GM06990 (cell line): ENCODE results near the gene E2F4.

Experiments
- DNase-seq: peaks from one replicate; pipeline ENCODE4 v3.0.0-alpha.2; 2011; ENCODE audit not compliant: insufficient read length; ENCODE audit errors: extremely low read depth
- H3K27me3 ChIP-seq: replicated peaks from 2 replicates; pipeline ENCODE4 v1.6.0; 2011; ENCODE audit warnings: low read length; ENCODE audit not compliant: control insufficient read depth, insufficient read depth
- H3K36me3 ChIP-seq: 2 replicates; pipeline ENCODE4 v1.5.1; 2011; ENCODE audit warnings: low read length; ENCODE audit not compliant: control insufficient read depth, insufficient read depth
- H3K4me3 ChIP-seq: replicated peaks from 2 replicates; pipeline ENCODE4 v1.5.1; 2011; ENCODE audit warnings: low read depth, mild to moderate bottlenecking, control low read depth, low read length
- TF ChIP-seq, protein P1 (sequence below): IDR thresholded peaks from 2 replicates; pipeline ENCODE4 v1.5.1; 2011; ENCODE audit warnings: low read length, control low read depth, mild to moderate bottlenecking, inconsistent platforms; ENCODE audit not compliant: insufficient read depth, poor library complexity, severe bottlenecking

The E2F4 gene

DNA sequence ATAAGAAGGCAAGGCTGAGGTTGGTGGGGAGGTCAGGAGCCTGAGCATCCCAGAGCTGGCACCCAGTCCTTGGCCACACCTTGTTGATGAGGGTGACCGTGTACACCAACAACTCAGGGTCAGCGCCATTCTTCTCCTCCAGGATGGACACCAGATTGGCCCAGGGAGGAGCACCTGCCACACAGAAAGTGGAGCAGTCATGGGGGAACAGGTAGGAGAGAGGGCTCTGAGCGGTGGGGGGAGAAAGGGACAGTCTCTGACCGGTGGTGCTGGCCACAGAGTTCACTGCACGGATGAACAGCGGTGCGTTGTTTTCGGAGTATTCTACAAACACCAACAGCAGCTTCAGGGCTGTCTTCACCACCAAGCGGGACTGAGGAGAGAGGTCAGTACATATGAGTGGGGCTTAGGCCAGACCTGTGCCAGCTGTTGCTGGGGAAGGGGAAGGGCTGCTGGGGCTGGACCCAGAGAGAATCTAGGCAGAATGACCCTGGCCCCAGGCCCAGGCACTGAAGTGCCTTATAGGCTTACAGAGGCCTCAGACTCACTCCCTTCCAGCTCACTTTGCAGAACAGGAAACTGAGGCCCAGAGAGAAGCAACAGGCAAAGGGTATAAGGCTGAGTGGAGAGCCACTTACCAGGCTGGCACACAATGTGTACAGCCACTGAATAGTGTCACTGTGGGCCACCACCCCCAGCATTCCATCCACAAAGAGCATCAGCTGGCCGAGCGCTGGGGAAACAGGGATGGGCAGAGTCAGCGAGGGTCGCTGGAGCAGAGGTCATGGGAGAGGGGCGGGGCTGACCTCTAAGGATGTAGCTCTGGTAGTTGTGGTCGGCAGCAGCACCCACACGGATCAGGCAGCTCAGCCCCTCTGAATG lies 45.7 kb downstream of the E2F4 start:
- no peak for DNase-seq
- Histone ChIP-seq H3K36me3 (peaks cover 34% of the 10 kb centered on the region), H3K27me3 (no peaks in the 10 kb centered on the region), H3K4me3 (no peak overlapping the region)
- TF ChIP-seq, protein P1, sequence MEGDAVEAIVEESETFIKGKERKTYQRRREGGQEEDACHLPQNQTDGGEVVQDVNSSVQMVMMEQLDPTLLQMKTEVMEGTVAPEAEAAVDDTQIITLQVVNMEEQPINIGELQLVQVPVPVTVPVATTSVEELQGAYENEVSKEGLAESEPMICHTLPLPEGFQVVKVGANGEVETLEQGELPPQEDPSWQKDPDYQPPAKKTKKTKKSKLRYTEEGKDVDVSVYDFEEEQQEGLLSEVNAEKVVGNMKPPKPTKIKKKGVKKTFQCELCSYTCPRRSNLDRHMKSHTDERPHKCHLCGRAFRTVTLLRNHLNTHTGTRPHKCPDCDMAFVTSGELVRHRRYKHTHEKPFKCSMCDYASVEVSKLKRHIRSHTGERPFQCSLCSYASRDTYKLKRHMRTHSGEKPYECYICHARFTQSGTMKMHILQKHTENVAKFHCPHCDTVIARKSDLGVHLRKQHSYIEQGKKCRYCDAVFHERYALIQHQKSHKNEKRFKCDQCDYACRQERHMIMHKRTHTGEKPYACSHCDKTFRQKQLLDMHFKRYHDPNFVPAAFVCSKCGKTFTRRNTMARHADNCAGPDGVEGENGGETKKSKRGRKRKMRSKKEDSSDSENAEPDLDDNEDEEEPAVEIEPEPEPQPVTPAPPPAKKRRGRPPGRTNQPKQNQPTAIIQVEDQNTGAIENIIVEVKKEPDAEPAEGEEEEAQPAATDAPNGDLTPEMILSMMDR: no peak

DNA sequence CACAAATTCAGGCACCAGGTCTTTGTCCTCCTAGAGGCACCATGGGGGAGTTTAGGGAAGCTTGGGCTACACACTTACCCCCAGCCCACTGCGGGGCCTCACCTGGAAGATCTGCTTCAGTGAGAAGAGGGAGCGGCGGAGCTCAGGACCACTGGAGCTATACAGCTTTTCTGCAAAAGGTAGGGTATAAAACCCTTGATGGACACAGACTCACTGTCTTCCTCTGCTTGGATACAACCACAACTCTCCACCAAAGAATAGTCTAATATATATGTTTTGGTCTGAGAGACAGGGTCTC lies 46.3 kb downstream of the E2F4 start:
- Histone ChIP-seq H3K27me3 (no peaks in the 10 kb centered on the region), H3K36me3 (peaks cover 34% of the 10 kb centered on the region), H3K4me3 (no peak overlapping the region)
- DNase-seq: no peak
- TF ChIP-seq, protein P1: no peak

DNA sequence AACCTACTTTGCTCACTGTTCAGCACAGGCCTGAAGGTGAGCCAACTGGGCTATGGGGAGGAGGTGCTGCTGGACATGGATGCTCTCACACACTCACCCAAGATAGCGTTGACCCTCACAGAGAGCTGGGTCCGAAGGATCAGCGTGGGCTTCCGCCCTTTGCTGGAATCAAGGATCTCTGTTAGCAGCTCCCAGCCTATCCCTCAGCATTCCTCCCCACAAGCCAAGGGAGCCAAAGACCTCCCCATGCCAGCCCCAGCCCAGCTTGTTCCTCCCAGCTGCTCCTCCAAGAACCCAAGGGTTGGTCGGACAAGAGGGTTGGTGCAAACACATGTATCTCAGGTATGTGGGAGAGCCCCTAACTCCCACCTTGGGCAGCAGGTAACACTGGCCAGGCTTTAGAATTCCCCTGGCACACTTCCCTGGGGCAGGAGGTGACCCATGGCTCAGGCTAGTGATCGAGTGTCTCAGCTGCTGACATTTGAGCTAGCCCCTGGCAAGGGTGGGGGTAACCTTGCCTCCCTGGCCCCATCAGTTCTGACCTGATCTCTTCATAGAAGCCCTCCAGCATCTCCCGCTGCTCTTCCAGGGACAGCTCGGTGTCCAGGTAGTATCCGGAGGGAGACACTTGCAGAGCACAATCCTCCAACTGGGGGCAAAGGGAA lies 47.0 kb downstream of the E2F4 start:
- H3K36me3 ChIP-seq: peaks cover 30% of the 10 kb centered on the region
- TF ChIP-seq, protein P1: no peak
- no peak for DNase-seq
- no peak overlapping the region for H3K4me3 ChIP-seq
- H3K27me3 ChIP-seq: no peaks in the 10 kb centered on the region

DNA sequence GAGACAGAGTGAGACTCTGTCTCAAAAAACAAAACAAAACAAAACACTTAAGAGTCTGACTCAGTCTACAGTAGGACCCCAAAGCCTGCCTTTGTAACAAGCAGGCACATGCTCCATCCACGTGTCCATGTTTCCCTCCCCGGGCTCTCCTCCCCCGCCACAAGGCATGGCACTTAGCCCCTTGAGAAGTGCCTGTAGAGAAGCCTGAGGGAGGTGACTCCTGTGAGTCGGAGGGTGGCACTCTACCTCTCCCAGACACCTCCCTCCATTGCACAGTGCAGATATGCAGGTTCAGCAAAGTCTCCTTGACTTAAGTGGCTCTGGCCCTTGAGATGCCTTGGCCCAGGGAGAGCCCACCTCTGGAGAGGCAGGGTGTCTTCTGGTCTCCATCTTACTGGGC lies 48.6 kb downstream of the E2F4 start:
- TF ChIP-seq, protein P1: no peak
- peaks cover 28% of the 10 kb centered on the region for H3K36me3 ChIP-seq
- no peak for DNase-seq
- no peak overlapping the region for H3K4me3 ChIP-seq
- H3K27me3 ChIP-seq: no peaks in the 10 kb centered on the region

DNA sequence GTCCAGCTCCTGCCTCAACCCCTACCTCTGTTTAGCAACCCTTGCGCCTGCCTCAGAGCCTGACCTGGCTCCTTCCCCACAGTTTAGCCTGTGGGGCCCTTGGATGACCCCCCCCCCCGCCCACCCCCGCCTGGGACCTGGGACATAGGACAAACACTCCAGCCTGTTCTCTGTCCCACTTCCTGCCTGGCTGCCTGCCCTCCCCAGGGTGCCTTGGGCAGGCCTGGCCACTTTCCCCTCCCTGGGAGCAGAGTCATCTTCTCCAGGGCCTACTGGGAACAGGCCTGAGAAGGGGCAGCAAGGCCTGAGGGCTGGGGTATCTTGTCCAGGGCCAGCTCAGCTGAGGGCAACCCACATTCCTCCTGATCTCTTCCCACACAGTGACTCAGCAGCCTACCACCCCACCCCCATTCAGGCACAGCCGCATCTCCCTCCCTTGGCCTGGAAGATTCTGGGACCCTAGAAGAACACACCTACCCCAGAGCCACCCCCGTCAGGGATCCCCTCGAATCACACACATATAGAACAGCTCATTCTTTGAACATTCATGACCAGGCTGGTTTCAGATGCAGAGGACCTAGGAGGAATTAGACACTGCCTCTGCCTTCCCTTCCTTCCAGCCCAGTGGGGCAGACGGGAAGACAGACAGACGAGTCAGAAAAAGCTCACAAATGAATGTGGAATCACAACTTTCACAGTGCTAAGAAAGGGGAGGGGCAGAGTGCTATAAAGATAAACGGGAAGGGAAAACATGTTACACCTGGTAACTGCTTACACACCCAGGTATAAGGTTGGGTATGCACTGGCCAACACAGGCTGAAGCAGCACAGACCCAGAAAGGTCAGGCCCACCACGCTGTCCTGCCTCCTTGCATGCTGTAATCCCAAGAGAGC lies 49.3 kb downstream of the E2F4 start:
- Histone ChIP-seq H3K27me3 (no peaks in the 10 kb centered on the region), H3K4me3 (no peak overlapping the region), H3K36me3 (peaks cover 23% of the 10 kb centered on the region)
- no peak for DNase-seq
- TF ChIP-seq, protein P1: no peak
